Measurements from ENCODE around the gene C22orf31.
A peak's percentile ranks its signal among the peaks of the same experiment; 100 is the strongest.
"Not testable (repeated sequence)": the region's sequence is repeated elsewhere in the genome, so short reads cannot be mapped to it uniquely, and the experiment has no call there.

C22orf31 gene

DNA sequence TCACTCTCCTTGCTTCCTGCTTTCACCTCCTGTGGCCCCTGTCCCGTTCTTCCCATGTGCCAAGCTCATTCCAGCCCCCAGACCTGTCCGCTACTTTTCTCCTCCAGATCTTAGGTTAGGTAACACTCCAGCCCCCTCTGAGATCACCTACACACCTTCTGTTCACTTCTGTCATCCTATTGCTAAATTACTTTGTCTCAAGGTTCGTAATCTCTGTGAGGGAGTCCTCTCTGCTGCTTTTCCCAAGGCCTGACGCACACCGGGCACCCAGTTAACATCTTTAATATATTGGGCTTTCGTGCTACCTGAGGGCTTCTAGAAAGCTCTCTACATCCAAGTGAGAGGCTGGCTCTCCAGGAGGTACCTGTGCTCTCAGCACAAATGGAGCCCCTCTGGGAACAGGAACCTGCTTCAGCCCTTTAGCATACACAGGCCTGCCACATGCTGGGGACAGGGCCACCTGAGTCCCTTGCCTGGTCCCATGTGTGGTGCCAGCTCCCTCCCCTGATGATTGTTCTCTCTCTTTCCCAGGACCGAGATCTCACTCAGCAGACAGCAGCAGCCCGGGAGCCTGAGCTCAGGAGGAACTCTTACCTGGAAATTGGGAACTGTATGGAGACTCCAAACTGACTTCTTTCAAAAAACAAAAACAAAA is 8.5 kb downstream of the C22orf31 start:
- no peak for DNase-seq

GRCh38 chr22:29050457-29050856 is 11.2 kb downstream of the C22orf31 start:
- DNase-seq, result no peak

DNA sequence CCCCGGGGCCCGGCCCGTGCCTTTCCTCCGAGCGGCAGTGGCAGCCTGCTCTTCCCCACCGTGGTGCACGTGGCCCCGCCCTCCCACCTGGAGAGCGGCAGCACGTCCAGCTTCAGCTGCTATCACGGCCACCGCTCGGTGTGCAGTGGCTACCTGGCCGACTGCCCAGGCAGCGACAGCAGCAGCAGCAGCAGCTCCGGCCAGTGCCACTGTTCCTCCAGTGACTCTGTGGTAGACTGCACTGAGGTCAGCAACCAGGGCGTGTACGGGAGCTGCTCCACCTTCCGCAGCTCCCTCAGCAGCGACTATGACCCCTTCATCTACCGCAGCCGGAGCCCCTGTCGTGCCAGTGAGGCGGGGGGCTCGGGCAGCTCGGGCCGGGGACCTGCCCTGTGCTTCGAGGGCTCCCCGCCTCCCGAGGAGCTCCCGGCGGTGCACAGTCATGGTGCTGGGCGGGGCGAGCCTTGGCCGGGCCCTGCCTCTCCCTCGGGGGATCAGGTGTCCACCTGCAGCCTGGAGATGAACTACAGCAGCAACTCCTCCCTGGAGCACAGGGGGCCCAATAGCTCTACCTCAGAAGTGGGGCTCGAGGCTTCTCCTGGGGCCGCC is 11.9 kb downstream of the C22orf31 start:
- no peak for DNase-seq

GRCh38 chr22:29048822-29049654 is 12.6 kb downstream of the C22orf31 start:
- no peak for DNase-seq

DNA sequence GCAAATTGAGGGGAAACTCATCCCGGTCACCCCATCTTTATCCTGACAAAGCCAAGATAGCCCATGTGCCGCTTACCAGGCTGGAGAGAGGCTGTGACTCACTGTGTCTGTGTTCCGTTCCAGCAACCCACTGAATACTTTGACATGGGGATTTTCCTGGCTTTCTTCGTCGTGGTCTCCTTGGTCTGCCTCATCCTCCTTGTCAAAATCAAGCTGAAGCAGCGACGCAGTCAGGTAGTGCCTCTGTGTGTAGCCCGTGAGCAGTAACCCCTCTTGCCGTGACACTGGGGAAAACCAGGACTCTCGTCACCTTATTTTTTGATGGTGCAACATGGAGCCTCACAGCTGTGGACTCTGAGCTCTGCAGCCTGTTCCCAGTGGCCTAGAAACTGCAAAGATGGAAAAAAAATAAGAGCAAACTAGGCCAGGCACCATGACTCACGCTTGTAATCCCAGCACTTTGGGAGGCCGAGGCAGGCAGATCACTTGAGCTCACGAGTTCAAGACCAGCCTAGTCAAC is 16.9 kb downstream of the C22orf31 start:
- DNase-seq, result no peak

GRCh38 chr22:29043906-29044575 is 17.6 kb downstream of the C22orf31 start:
- no peak for DNase-seq

DNA sequence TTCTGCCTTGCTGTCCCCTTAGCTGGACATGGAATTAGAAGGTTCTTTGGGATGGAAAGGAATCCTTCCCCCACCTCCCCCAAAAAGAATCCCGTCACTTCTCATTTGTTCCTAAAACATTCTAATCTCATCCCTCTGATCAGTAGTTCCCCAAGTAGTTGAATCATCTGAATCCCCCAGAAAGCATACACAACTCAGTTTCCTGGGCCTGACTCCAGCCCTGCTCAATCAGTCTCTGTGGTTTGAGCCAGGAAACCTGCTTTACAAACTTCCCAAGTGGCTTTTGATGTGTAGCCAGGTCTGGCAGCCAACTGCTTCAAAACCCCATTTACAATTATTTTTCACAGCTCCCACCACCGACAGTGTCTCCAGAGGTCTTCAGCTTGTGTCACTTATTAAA is 20.2 kb downstream of the C22orf31 start:
- peak; percentile 12 to 34 for DNase-seq

DNA sequence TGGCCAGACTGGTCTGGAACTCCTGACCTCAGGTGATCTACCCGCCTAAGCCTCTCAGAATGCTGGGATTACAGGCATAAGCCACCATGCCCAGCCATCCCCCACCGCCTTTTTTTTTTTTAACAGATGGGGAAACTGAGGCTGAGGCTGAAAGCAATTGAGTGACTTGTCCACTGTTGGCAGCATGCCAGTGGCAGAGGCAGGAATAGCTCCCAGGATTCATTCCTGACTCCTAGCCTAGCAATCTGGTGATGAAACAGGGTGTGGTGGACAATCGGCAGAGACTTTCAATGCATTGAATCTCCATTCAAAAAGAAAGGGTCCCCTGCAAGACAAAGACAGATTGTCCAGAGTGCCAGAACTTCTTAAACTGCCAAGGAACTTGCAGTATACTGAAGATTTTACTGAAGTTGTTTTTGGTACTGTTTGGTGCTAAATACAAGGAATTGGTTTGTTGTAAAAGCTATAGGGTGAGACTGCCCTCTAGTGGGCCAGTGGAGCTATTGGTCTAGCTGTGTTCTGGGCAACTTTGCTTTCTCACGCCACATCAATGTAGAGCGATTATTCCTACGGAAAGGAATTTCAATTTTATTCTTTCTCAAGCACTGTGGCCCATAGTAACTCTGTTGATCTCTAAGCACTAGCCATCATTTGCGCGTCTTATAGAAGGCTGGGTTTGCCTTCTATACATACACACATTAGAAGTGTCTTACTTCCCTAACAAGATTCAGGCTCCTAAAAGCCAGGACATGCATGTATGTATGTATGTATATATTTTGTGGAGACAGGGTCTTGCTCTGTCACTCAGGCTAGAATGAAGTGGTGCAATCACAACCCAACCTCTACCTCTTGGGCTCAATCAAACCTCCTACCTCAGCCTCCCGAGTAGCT is 21.0 kb downstream of the C22orf31 start:
- DNase-seq, result peak; percentile 55 to 89

- DNase-seq, result not testable (repeated sequence)
Observed at GRCh38 chr22:29039684-29040083, 21.9 kb downstream of the C22orf31 start.

GRCh38 chr22:29039148-29039547 is 22.5 kb downstream of the C22orf31 start:
- no peak for DNase-seq

DNA sequence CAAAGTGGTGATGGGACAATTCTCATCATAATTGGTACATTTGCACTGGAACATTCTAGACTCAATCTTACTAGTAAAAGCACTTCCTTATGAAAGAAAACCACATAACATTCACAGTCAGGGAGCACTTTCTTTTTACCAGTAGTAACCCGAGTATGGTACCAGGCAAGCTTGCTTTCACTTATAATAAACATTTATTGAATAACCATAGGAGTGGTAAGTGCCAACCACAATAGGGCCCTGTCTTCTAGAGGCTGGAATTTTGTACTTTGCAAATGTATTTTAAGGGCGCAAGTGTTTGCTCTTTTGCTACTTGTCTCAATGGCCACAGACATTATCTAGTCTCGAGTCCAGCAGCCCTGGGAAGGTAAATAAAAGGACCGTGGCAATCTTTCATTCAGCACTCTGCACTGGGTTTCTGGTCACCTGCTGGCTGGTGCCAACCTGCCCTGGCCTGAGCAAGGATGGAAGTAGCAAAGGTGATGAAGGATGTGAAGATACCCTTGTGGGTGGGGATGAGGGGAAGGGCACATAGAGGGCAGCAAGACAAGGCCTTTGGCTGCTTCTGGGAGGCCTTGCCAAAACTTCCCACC is 24.2 kb downstream of the C22orf31 start:
- DNase-seq, result no peak

GRCh38 chr22:29032584-29032983 is 29.0 kb downstream of the C22orf31 start:
- peak in 1 of 2 donors; percentile 11 for DNase-seq

DNA sequence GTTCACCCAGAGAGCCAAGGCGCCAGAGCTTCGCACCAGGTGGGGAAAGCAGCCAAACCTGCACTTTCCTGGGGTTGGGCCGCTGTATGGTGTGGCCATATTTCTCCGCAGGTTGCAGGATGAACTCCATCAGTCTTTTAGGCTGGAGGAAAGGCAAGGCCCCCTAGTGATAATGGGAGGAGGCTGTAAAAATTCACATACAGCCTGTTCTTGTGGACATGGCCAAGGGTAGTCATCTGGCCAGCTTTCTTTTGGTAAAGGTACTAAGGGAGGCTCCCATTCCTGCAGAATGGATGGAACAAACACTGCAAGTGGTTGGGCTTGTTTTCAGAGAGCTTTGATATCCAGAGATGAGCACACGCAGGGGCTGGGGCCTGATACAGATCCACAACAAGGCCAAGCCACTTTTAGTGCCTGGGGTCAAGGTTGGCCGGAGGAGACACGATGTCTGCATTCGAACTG is 29.6 kb downstream of the C22orf31 start:
- no peak for DNase-seq

- peak in 1 of 2 donors; percentile 11 for DNase-seq
Observed at GRCh38 chr22:29031227-29032011, 30.2 kb downstream of the C22orf31 start.

- DNase-seq, result peak; percentile 5 to 27
Observed at GRCh38 chr22:29030618-29031226, 30.9 kb downstream of the C22orf31 start.

DNA sequence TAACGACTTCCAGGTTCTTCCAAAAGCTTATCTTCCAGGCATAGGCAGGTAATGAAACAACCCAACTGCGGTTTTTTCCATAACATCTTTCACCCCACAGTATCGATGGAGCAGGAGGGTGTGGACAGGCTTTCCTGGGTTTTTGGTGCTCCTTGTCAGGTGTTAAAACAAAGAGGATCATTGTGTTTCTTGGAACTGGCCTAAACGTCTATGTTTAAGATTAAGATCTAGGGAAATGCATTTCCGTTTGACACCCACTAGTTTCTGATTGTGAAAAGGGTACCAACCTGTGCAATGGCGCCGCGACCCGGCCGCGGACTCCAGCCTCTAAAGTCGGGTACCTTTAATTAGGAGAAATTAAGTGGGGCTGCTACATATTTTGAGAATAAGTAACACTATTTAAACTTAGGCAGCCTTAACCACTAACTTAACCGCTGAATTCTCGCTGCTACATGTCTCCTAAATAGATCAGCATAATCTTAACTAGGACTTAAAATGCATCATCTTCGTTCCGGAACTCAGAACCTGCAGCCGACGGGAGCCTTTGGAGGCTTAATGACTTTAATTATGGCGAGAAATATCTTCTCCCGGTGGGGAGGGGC is 31.5 kb downstream of the C22orf31 start:
- no peak for DNase-seq

DNA sequence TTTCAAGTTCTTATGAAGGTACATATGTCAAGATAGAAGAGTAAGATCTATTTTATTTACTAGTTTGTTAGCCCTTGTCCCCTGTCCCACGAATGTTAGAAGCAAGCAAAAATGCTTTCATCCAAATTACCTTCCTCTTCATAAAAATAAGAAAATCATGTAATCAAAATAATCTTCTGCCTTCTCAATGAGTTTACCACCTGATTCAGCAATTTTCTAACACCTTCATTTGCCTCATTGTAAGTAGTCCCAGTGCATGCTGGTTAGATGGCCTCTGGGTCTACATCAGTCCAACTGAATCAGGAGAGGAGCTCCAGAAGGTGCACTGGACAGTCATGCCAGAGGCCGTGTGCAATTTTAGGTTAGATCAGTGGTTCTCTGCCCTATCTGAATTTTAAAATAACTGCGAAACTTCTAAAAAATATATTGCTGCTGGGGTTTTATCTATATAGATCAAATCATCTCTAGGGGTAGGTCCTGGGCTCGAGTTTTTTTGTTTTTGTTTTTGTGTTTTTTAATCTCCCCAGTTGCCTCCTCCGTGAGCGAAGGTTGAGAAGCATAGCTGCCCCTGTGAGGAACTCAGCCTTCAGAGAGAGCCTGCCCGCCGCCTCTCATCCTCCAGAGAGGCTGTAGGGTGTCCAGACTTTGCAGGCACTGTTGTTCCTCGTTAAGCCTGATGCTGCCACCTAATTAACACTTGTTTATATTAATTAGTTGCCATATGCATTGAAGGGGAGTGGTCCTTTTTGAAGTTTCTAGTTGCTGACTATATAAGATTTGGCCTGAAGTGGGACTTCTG is 32.2 kb downstream of the C22orf31 start:
- DNase-seq, result no peak

DNA sequence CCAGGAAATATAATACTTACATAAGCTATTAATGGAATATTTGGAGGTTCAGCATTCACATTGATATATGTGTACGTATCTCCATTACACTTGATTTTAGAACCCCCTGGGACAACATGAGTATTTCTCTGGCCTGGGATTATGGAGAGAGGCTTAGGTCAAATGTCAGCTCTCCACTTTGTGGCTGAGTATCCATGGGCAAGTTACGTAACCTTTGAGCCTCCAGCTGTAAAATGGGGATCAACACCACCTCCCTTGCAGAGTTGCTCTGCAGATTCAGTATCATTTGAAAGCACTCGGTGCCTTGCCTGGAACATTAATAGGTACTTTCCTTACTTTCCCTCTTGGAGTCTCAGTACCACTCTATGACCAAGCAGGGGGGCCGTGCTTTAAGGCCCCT is 33.2 kb downstream of the C22orf31 start:
- no peak for DNase-seq

DNA sequence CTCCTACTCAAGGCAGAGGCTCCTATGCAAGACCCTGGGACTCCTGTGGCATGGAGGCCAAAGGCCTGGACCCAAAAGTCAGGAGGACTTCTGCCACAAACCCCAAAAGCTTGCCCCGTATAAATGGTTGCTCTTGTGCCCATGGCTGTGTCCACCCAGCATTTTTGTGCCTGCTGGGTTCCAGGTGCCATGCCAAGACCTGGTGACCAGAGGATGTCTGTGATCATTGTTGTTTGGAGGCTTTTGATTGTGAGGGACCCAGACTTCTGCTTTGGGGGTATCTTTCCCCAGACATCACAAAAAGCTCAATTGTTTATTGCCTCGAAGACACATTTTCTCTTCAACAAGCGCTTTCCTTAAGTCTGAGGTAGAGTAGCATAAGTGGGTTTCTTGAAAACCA is 35.1 kb downstream of the C22orf31 start:
- DNase-seq, result no peak
